ENCODE data around the gene CDK14. TPM values are rescaled to one million over a fixed set of nuclear protein-coding genes. Genes with fewer than 3 reads are reported as not detected.
"Not testable (repeated sequence)": the region's sequence is repeated elsewhere in the genome, so short reads cannot be mapped to it uniquely, and the experiment has no call there.

Gene CDK14
- total RNA-seq, 4 donors from 2014 or later: 3.5 to 5.1 (median 3.9) TPM

DNA sequence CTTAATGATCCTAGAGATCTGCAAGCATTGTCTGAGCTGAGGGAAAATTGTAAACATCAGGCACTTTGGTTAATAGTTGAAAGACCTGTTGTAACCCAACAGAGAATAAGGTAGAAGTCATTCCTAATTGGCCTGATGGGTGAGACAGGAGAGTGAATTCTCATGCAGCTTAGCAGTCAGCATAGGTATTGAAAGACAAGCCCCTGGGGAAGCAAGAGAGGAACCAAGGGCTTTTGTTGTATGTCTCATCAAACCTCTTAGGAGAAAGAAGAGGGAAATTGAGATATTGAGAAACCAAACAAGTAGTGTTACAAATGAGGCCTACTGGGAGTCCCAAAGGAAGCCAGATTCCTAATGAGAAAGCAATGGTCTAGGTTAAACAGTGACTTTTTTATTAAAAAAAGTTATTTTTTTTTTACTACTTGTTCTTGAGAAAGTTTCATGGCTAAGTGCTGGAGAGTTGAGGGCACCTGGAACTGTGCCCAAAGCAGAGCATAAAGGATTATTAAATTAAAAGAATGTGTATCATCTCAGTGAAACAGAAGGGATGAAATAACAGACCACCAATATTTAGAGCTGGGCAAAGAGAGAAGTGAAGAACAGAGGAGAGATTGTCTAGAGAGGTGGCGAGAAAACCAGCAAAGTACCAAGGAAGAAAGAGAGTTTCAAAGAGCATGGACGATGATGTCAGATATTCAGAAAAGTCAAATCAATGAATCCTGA is 168.9 kb downstream of the CDK14 start:
- Histone ChIP-seq H3K4me1 (peaks cover 2% of the 10 kb centered on the region), H3K36me3 (no peaks in the 10 kb centered on the region), H3K27me3 (no peaks in the 10 kb centered on the region), H3K9me3 (no peaks in the 10 kb centered on the region), H3K27ac (no peak overlapping the region), H3K4me3 (no peak overlapping the region)
- WGBS: 89% methylated on average over 2 of the region's 2 CpGs
- no peak for TF ChIP-seq EP300 (IDR thresholded peaks at IDR 0.05)
- TF ChIP-seq, protein P1, sequence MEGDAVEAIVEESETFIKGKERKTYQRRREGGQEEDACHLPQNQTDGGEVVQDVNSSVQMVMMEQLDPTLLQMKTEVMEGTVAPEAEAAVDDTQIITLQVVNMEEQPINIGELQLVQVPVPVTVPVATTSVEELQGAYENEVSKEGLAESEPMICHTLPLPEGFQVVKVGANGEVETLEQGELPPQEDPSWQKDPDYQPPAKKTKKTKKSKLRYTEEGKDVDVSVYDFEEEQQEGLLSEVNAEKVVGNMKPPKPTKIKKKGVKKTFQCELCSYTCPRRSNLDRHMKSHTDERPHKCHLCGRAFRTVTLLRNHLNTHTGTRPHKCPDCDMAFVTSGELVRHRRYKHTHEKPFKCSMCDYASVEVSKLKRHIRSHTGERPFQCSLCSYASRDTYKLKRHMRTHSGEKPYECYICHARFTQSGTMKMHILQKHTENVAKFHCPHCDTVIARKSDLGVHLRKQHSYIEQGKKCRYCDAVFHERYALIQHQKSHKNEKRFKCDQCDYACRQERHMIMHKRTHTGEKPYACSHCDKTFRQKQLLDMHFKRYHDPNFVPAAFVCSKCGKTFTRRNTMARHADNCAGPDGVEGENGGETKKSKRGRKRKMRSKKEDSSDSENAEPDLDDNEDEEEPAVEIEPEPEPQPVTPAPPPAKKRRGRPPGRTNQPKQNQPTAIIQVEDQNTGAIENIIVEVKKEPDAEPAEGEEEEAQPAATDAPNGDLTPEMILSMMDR (IDR thresholded peaks at IDR 0.05): no peak
- no peak for TF ChIP-seq POLR2A (IDR thresholded peaks at IDR 0.05)
- TF ChIP-seq POLR2AphosphoS5 (IDR thresholded peaks at IDR 0.05): no peak
- DNase-seq (ENCODE audit: low spot score in 2 of 2): no peak

DNA sequence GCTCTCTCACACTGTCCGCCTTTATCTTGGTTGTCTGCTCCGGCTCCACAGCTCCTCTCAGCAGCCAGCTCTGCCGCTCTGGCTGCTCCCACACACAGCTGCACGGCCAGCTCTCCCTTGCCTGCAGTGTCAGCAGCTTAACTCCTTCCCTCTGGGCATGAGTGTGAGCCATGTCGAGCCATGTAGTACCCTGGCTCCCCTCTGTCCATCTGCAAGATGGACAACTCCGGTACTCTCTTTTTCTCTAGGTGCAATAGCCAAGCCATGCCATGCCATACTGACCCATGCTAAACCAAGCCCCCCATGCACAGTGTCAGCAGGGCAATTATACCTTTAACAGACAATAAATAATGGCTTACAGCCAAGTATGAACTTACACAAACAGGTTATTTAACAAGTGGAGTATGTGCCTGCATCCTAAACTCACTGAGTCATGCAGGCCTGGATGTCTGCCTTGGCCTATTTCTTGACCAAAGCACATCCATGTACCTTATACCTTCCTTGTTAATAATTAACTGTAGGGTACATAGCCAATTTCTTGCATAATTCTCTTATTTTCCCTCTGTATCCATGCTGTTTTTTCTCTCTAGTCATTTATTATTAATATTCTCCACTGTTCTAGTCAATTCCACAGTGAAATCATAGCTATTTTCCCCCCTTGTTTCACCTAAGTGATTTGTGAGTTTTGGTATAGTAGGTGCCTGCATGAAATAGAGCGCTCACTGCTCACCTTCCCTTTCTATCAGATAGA is 170.9 kb downstream of the CDK14 start:
- no peak overlapping the region for H3K27ac ChIP-seq
- TF ChIP-seq POLR2AphosphoS5 (IDR thresholded peaks at IDR 0.05) (no peak), EP300 (IDR thresholded peaks at IDR 0.05) (no peak), POLR2A (IDR thresholded peaks at IDR 0.05) (no peak)
- TF ChIP-seq, protein P1 (IDR thresholded peaks at IDR 0.05): no peak
- DNase-seq (ENCODE audit: low spot score in 2 of 2): no peak
- no peaks in the 10 kb centered on the region for H3K36me3 ChIP-seq
- no peaks in the 10 kb centered on the region for H3K9me3 ChIP-seq
- no peak overlapping the region for H3K4me3 ChIP-seq
- 66% methylated on average over 7 of the region's 7 CpGs for WGBS
- no peaks in the 10 kb centered on the region for H3K4me1 ChIP-seq
- H3K27me3 ChIP-seq: no peaks in the 10 kb centered on the region

DNA sequence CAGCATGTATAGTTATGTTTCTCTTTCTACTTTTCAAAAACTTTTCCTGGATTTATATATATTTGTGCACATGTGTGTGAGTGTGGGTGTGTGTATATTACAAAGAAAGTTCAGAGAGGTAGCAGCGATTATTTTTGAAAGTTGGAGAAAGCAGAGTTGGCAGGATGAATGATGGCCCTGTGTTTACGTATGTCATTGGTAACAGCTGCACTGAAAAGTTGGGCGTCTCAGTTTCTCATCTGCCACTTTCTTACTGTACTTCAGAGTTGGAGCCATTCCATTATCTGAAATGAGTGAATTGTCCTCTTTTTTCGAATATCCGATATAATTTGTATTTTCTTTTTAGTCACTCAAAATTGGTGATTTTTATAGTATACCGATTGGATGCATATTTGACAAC is 172.2 kb downstream of the CDK14 start:
- no peaks in the 10 kb centered on the region for H3K9me3 ChIP-seq
- no peaks in the 10 kb centered on the region for H3K27me3 ChIP-seq
- WGBS: 66% methylated on average over 6 of the region's 6 CpGs
- no peak for DNase-seq (ENCODE audit: low spot score in 2 of 2)
- H3K36me3 ChIP-seq: no peaks in the 10 kb centered on the region
- TF ChIP-seq, protein P1 (IDR thresholded peaks at IDR 0.05): no peak
- no peak for TF ChIP-seq EP300 (IDR thresholded peaks at IDR 0.05)
- TF ChIP-seq POLR2AphosphoS5 (IDR thresholded peaks at IDR 0.05): no peak
- no peak for TF ChIP-seq POLR2A (IDR thresholded peaks at IDR 0.05)
- H3K4me3 ChIP-seq: no peak overlapping the region
- no peaks in the 10 kb centered on the region for H3K4me1 ChIP-seq
- H3K27ac ChIP-seq: no peak overlapping the region

DNA sequence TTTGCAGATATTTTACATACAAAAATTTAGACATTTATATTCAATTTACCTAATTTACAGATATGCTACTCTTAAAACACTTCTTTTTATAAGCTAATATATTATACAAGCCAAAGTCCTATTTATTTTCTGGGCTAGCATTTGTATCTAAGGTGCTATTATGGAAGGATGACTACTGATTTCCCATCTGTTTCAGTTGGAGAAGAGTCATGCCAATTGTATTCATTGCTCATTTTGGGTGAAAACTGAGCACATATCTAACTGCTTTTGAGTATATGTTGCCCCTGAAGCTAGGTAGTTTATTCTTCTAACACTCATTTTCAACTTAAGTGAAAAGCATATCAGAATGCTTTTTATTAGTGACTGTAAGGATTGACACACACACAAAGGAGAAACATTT is 172.9 kb downstream of the CDK14 start:
- no peak overlapping the region for H3K27ac ChIP-seq
- no peaks in the 10 kb centered on the region for H3K36me3 ChIP-seq
- DNase-seq (ENCODE audit: low spot score in 2 of 2): no peak
- no peaks in the 10 kb centered on the region for H3K27me3 ChIP-seq
- no peaks in the 10 kb centered on the region for H3K9me3 ChIP-seq
- no peak overlapping the region for H3K4me3 ChIP-seq
- TF ChIP-seq POLR2AphosphoS5 (IDR thresholded peaks at IDR 0.05): no peak
- TF ChIP-seq, protein P1 (IDR thresholded peaks at IDR 0.05): no peak
- TF ChIP-seq POLR2A (IDR thresholded peaks at IDR 0.05): no peak
- TF ChIP-seq EP300 (IDR thresholded peaks at IDR 0.05): no peak
- H3K4me1 ChIP-seq: no peaks in the 10 kb centered on the region

DNA sequence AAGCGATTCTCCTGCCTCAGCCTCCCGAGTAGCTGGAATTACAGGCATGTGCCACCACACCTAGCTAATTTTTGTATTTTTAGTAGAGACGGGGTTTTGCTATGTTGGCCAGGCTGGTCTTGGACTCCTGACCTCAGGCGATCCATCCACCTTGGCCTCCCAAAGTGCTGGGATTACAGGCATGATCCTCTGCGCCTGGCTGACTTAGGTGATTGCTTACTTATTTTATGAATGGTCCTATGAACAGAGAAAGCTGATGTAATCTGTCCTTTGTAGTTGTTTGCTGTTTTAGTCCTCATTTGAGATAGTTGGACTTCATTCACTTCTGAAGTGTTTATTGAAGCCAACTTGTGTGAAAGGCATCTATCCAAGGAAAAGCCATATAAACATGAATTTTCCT is 173.4 kb downstream of the CDK14 start:
- not testable (repeated sequence) for H3K4me1 ChIP-seq; H3K27ac ChIP-seq; DNase-seq (ENCODE audit: low spot score in 2 of 2); H3K9me3 ChIP-seq; H3K4me3 ChIP-seq; H3K27me3 ChIP-seq; H3K36me3 ChIP-seq
- 91% methylated on average over 5 of the region's 5 CpGs for WGBS
